ENCODE measurements around the gene CHST8. TPM values are rescaled to one million over a fixed set of nuclear protein-coding genes. Genes with fewer than 3 reads are reported as not detected.

The CHST8 gene
- total RNA-seq, 1 donor from 2014 or later, result 3.2 TPM

DNA sequence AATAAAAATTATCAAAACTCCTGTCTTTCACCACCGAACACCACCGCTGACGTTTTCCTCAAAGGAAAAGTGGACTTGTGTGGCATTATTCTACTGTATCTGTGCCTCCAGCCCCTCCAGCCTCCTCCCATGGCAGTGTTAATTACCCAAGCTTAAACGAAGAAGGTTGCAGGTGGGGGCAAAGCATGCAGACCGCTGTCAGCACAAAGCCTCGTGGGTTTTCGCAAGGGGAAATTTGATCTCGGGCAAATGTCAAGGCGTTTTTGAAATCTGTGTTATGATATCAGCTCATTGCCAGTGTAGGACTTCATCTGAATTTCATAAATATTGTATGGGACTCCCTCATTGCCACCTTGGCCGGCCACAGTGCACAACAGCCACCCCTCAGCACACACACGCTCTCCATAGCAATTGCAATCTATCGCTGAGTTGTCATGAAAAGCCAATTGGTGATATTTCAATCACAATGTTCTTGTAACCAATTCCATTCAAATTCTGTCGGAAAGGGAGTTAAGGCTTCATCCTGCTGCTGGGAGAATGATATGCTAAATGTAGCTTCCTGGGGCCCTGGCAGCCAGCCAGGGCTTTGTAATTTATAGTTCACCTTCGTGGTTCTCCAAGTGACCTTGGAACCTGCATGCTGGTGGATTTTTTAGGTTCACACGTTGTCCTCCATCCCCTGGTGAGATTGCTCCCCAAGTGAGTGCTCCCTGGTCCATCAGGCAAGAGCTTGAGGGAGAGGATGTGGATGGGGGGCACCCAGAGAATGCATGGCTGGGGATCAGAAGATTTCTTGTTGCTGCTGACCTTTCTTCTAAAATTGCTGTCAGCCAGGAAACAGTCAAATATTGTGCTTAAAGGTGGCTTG, 16.6 kb downstream of the CHST8 start:
- Histone ChIP-seq H3K36me3 (no peaks in the 10 kb centered on the region), H3K27ac (no peak overlapping the region), H3K4me1 (no peaks in the 10 kb centered on the region), H3K9me3 (no peaks in the 10 kb centered on the region), H3K27me3 (no peaks in the 10 kb centered on the region), H3K4me3 (no peak overlapping the region)
- TF ChIP-seq POLR2A (IDR thresholded peaks at IDR 0.05), result no peak
- TF ChIP-seq POLR2AphosphoS5 (IDR thresholded peaks at IDR 0.05; ENCODE audit: insufficient read depth in 1 of 2, low read depth in 1 of 2), result no peak
- TF ChIP-seq CTCF (IDR thresholded peaks at IDR 0.05), result no peak
- intact Hi-C loops (cut with DNase I), result no loop called here
- DNase-seq (ENCODE audit: extremely low spot score in 2 of 2), result no peak

- H3K4me1 ChIP-seq, result no peaks in the 10 kb centered on the region
- H3K4me3 ChIP-seq, result no peak overlapping the region
- no peak for DNase-seq (ENCODE audit: extremely low spot score in 2 of 2)
- TF ChIP-seq CTCF (IDR thresholded peaks at IDR 0.05), result no peak
- no peak for TF ChIP-seq POLR2AphosphoS5 (IDR thresholded peaks at IDR 0.05; ENCODE audit: insufficient read depth in 1 of 2, low read depth in 1 of 2)
- no peak for TF ChIP-seq POLR2A (IDR thresholded peaks at IDR 0.05)
- no peaks in the 10 kb centered on the region for H3K36me3 ChIP-seq
- no peaks in the 10 kb centered on the region for H3K27me3 ChIP-seq
- H3K9me3 ChIP-seq, result no peaks in the 10 kb centered on the region
- intact Hi-C loops (cut with DNase I), result no loop called here
- H3K27ac ChIP-seq, result no peak overlapping the region
Measured at GRCh38 chr19:33639035-33639681, 17.4 kb downstream of the CHST8 start.

- no peaks in the 10 kb centered on the region for H3K27me3 ChIP-seq
- intact Hi-C loops (cut with DNase I), result no loop called here
Measured at GRCh38 chr19:33640773-33641172, 19.0 kb downstream of the CHST8 start.

DNA sequence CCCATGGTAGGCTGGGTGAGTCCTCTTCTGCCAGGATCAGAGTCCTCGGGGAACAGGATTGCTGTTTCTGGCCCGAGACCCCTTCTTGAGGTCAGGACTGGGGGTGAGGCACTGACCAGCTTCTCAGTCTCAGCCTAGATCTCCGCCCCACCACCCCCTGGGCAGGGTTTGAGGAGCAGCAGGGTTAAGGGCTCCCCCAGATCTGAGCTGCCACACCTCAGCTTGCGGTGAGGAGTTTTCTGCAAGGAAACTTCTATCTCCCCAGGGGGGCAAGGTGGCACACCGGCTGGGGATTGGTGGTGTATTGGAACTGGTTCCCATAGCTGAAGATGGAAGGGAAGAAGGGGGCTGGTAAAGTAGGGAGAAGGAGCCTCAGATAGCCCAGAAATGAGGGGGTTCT, 19.5 kb downstream of the CHST8 start:
- Histone ChIP-seq H3K36me3 (no peaks in the 10 kb centered on the region), H3K4me1 (no peaks in the 10 kb centered on the region), H3K27ac (no peak overlapping the region), H3K4me3 (no peak overlapping the region), H3K9me3 (no peaks in the 10 kb centered on the region), H3K27me3 (no peaks in the 10 kb centered on the region)
- intact Hi-C loops (cut with DNase I), result no loop called here
- no peak for DNase-seq (ENCODE audit: extremely low spot score in 2 of 2)
- TF ChIP-seq CTCF (IDR thresholded peaks at IDR 0.05) (no peak), POLR2A (IDR thresholded peaks at IDR 0.05) (no peak), POLR2AphosphoS5 (IDR thresholded peaks at IDR 0.05; ENCODE audit: insufficient read depth in 1 of 2, low read depth in 1 of 2) (no peak)

More at GRCh38 chr19:33640773-33641172, 19.0 kb downstream of the CHST8 start:
- no peaks in the 10 kb centered on the region for H3K4me1 ChIP-seq
- H3K4me3 ChIP-seq, result no peak overlapping the region
- no peaks in the 10 kb centered on the region for H3K9me3 ChIP-seq
- TF ChIP-seq CTCF (IDR thresholded peaks at IDR 0.05), result no peak
- no peak for TF ChIP-seq POLR2A (IDR thresholded peaks at IDR 0.05)
- no peak for TF ChIP-seq POLR2AphosphoS5 (IDR thresholded peaks at IDR 0.05; ENCODE audit: insufficient read depth in 1 of 2, low read depth in 1 of 2)
- no peak overlapping the region for H3K27ac ChIP-seq
- no peaks in the 10 kb centered on the region for H3K36me3 ChIP-seq
- DNase-seq (ENCODE audit: extremely low spot score in 2 of 2), result no peak
